Measurements from ENCODE around the gene AREG.

- TF ChIP-seq TEAD4 (IDR thresholded peaks at IDR 0.05; ENCODE audit: low read length), result no peak
- no peak for TF ChIP-seq TEAD4 (CRISPR knock-in tag; IDR thresholded peaks at IDR 0.05; ENCODE audit: borderline replicate concordance)
- TF ChIP-seq FOXM1 (IDR thresholded peaks at IDR 0.05; ENCODE audit: low read depth), result no peak
- no peak for TF ChIP-seq FOXM1 (CRISPR knock-in tag; IDR thresholded peaks at IDR 0.05; ENCODE audit: low read depth)
- no peak for TF ChIP-seq NR3C1 (CRISPR knock-in tag; IDR thresholded peaks at IDR 0.05)
- no peak for TF ChIP-seq EZH2 (IDR thresholded peaks at IDR 0.05; ENCODE audit: borderline replicate concordance, low read depth, low read length)
- no peak for TF ChIP-seq REST (IDR thresholded peaks at IDR 0.05; ENCODE audit: borderline replicate concordance)
- TF ChIP-seq REST (CRISPR knock-in tag; IDR thresholded peaks at IDR 0.05; ENCODE audit: low read depth), result no peak
Observed at GRCh38 chr4:74446193-74446868, 1.4 kb downstream of the AREG start.

Data from K562 (cell line).